DMS114 treated with DMSO at 0.1 percent for 48 hours (cell line): Measurements from ENCODE around the gene IPO13.

Experiments
- DNase-seq: peaks from one replicate; lab custom pipeline; 2025; ENCODE audit not compliant: unreplicated experiment; lab: John Stamatoyannopoulos, UW

Gene IPO13

GRCh38 chr1:43930168-43930948, 16.4 kb upstream of the IPO13 start:
- DNase-seq = no peak

DNA sequence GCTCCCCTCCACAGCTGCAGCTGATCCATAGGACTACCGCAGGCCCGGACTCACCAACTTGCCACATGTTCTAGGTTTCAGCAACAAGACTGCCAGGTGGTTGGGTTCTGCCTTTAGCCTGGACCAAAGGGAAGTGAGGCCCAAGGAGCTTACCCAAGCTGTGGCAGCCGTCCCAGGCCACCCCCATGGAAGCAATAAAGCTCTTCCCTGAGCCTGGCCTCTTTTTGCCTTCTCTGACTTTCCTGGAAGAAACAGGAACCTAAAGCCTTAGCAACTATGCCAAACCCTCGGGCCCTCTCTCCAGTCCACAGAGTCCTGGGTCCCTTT, 15.8 kb upstream of the IPO13 start:
- no peak for DNase-seq

DNA sequence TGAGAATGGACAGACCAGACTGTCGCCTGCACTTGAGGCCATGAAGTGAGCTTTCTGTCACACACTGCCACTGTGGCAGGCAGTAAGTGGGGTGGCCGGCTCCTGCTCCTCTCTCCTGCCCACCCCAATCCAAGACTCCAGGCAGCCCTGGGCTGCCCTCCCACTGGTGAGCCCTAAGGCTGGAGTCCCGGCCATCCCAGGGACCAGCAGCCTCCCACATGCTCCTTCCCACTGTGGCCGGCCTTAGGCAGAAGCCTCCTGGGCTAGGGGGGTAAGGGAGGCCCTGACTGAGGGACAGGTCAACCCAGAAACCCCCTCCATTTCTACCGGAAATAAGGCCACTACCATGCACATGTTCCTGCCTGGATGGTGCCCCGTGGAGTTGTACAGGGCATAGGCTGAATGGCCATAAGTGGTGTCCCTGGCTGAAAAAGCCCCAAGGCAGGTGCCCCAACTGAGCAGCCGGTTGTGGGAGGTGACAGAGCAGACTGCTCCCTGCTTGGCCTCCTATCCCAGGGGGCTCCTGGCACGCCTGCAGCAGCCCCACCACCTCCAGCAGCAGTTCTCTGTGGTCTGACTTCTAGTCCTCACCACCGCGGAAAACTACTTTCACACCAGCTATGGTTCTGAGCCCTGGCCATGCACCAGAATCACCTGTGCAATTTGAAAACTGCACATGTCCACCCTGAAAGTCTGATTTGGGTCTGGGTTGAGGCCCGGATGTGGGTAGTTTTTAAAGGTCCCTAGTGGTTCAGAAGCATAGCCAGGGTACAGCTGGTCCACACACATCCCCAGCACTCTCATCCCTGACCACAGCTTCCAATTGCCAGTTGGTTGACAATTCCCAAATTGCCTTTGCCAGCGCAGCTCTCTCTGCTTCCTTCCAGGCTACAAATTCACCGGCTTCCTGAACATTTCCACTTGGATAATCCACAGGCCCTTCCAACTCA, 14.8 kb upstream of the IPO13 start:
- no peak for DNase-seq

DNA sequence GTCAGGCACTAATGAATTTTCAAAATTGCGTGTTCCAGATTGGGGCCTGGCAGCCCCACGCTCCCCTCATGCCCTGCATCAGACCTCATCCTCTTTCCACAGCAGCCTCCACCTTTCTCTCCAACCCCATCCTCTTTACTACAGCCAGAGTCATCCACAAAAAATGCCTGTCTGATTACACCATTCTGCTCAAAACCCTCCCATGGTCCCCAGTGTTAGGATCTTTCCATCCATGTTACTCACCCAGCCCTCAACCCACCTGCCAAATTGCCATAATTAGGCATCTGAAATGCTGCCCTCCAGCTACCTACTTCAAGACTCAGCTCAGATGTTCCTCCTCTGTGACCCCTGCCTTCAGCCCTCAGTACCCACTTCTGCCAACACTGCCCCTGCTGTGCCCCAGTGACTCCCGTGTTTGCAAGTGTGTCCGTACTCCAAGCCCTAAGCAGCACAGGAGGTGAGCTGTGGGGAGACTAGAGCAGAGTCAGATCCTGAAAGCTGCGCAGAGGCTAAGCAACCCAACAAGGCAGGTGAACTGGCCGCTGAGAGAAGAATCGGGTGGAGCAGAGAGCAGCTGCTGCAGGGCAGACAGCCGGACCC, 13.9 kb upstream of the IPO13 start:
- no peak for DNase-seq

GRCh38 chr1:43933386-43934100, 13.2 kb upstream of the IPO13 start, which contains the start of gene ARTN:
ARTN (plus strand) TSS chr1:43933801; CDS start chr1:43935657, 1,856 bp downstream.
- DNase-seq = no peak

- peak; percentile 24 for DNase-seq
Observed at GRCh38 chr1:43934101-43934985, 12.4 kb upstream of the IPO13 start.

GRCh38 chr1:43934986-43935324, 11.8 kb upstream of the IPO13 start:
- no peak for DNase-seq

DNA sequence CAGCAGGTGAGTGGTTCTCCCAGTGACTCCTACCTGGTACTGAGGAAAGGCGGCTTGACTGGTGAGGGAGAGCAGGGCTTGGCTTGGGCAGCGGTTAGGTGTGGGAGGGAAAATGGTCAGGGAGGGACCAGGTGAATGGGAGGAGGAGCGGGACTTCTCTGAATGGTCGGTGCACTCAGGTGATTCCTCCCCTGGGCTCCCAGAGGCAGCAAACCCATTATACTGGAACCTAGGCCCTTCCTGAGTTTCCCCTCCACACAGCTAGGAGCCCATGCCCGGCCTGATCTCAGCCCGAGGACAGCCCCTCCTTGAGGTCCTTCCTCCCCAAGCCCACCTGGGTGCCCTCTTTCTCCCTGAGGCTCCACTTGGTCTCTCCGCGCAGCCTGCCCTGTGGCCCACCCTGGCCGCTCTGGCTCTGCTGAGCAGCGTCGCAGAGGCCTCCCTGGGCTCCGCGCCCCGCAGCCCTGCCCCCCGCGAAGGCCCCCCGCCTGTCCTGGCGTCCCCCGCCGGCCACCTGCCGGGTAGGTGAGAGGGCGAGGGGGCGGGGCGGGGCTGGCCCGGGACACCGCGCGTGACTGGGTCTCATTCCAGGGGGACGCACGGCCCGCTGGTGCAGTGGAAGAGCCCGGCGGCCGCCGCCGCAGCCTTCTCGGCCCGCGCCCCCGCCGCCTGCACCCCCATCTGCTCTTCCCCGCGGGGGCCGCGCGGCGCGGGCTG, 10.9 kb upstream of the IPO13 start:
- no peak for DNase-seq

GRCh38 chr1:43936431-43937151, 10.2 kb upstream of the IPO13 start:
- no peak for DNase-seq

GRCh38 chr1:43937179-43937865, 9.4 kb upstream of the IPO13 start:
- no peak for DNase-seq

DNA sequence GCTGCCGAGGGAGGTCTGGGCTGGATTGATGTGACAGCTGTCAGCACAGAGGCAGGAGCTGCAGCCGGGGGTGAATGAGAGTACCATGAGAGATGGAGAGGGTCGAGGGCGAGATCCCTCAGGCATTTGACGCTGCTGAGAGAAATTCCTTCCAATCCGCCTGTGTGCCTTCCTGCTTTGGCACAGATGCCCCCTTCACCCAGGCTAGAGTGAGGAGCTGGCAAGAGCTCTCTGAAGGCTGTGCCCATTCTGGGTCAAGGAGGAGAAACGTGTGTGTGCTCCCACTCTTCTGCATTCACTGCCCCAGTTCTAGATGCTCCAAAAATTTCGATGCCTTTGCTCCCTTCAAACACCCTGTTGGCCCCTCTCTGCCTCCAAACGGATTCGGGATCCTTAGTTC, 8.4 kb upstream of the IPO13 start:
- no peak for DNase-seq

DNA sequence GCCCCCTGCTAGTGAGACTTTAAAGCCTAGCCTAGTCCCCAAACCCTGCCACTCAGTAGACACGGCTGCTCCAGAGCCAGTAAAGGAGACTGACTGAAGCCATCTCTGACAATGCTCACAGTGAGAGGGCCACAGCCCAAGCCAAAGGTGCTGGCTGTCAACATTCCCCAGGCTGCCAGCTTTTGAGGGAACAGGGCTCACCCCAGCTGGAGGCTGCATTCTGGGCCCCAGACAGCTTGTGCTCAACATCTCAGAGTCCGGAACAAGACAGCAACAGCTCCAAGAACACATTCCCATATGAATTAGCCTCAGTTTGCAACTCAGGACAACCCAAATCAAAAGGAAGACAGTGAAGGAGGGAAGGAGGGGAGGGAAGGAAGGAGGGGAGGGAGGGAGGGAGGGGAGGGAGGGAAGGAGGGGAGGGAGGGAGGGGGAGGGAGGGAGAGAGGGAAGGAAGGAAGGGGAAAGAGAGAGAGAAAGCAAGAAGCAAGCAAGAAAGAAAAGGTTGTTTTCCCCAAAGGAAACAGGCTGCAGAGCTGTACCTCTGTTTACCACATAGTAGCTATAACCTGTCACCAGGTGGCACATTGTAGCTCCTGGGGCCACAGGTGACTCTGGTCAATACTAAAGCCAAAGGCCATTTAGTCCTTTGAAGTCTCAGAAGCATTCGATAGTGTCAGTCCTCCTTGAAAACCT, 7.7 kb upstream of the IPO13 start:
- no peak for DNase-seq

- no peak for DNase-seq
Observed at GRCh38 chr1:43942411-43942810, 4.3 kb upstream of the IPO13 start.

GRCh38 chr1:43944860-43945259, 1.9 kb upstream of the IPO13 start:
- no peak for DNase-seq

DNA sequence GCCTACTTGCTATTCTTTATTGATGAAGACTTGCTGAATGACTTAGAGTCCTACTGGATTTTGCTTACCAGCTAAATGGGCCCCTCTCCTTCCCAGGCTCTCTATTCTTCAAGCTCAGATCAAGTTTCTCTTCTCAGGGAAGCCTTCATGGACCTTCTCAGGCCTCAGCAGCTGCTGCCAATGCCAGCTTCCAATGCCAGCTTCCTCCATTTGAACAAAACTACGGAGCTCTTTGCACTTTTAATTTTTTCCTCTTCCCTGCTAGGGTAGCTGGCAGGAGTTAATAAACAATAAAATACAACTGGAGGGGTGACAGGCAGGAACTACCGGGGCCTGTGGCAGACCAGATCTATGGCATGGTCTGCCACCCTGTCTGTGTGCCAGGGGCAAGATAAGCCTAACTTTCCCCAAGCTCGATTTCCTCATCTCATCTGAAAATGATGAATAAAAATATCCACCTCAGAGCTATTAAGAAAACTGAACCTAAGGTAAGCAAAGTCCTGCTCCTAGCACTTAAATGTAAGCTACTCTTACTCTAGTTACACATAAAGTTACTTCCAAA, 995 bp upstream of the IPO13 start:
- no peak for DNase-seq

GRCh38 chr1:43947061-43947873, 517 bp downstream of the IPO13 start:
- no peak for DNase-seq
